ENCODE measurements around the gene CCDC172. TPM values are rescaled to one million over a fixed set of nuclear protein-coding genes. Genes with fewer than 3 reads are reported as not detected.
A peak's percentile ranks its signal among the peaks of the same experiment; 100 is the strongest.

Gene CCDC172
- total RNA-seq, 1 experiment from 2014 or later: not detected

DNA sequence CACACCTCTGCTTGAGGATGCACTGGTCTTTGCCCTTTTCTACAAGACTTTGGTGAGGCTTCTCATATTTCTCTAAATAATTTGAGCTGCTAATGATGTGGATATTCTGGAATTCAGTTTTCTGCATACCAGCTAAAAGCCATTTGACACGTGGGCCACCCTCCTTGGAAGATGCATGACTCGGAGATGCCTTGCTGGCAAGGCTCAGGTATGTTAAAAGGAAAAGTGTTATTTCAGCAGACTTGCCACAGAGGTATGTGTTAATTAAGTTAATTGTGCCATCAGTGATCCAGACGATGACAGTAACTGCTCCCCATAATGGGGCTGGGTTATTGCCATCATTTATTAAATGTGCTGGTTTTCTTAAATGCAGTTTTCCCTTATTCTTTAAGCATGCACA lies 42.5 kb upstream of the CCDC172 start:
- Histone ChIP-seq H3F3A (ENCODE audit: insufficient read depth, low read depth) (no peaks in the 10 kb centered on the region), H3K36me3 (ENCODE audit: low read depth) (no peaks in the 10 kb centered on the region), H2AFZ (no peak overlapping the region), H3K27ac (no peak overlapping the region), H3K9me2 (ENCODE audit: insufficient read depth) (no peaks in the 10 kb centered on the region), H3K27me3 (ENCODE audit: insufficient read depth, low read depth) (no peaks in the 10 kb centered on the region), H3K79me2 (ENCODE audit: low read depth) (no peaks in the 10 kb centered on the region), H3K4me2 (no peak overlapping the region), H3K4me3 (no peak overlapping the region), H3K4me1 (replicated peaks; ENCODE audit: insufficient read depth) (no peaks in the 10 kb centered on the region), H3K9me3 (ENCODE audit: insufficient read depth, low read depth) (no peaks in the 10 kb centered on the region), H4K20me1 (ENCODE audit: insufficient read depth) (no peaks in the 10 kb centered on the region)
- DNase-seq: no peak
- TF ChIP-seq EZH2 (IDR thresholded peaks at IDR 0.05; ENCODE audit: low read depth): no peak
- no peak for TF ChIP-seq CTCF (conservative IDR thresholded peaks at IDR 0.05)
- no TSS peak for BruUV-seq (replicated peaks)
- ChIA-PET CTCF (no interaction called here), POLR2A (ENCODE audit: unreplicated experiment) (no interaction called here)
- intact Hi-C loops (cut with micrococcal nuclease; ENCODE audit: unreplicated experiment): no loop called here

DNA sequence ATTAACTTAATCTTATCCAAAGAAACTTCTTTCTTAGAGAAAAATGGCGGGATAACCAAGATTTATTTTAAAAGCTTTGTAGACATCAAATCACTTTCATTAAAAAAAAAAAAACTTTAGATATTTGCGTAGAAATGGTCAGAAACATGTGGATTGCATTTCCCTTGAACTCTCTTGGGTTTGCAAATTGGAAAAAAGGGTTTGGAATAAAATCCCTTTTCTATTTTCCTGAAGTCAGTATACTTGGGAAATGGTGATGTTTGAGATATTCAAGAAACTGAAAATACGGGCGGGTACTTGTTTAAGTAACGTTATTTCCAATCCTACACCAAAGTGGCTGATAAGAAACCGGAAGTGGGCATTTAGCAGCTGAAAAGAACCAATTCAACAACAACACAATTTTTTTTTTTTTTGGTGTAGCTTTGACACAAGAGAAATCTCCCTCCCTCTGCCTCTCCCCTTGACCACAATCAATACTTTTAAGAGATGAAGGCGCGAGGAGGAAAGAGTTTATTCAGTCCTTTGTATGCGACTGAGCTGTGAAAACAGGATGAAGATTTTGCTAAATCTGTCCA lies 37.5 kb upstream of the CCDC172 start:
- no TSS peak for BruUV-seq (replicated peaks)

DNA sequence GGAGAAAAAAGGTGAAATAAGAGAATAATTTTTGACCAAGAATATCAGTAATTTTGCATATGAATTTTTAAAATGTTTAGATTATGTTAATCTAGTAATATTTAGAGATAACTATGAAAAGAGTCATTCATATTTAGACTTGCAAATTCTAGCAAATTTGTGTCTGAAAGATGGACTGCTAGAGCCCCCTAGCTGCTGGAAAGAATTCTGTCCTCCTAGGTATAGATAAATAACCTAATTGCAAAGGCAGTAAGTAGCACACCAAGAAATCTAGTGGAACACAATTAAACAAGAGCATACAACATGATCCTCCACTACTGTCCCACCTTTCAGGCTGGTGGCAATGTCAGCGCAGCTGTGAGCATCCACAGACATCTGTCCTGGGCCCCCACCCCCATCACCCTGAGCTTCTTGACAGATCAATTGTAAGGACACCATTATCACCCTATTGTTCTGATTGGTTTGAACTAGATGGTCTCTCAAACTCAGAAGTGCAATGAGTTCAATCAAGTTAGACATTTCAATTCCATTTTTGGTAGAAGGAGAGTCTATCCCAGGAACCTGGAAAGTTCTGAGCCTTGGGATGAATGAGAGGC lies 36.2 kb upstream of the CCDC172 start:
- Histone ChIP-seq H3K9me2 (ENCODE audit: insufficient read depth) (no peaks in the 10 kb centered on the region), H3K79me2 (ENCODE audit: low read depth) (no peaks in the 10 kb centered on the region), H2AFZ (no peak overlapping the region), H3K4me1 (replicated peaks; ENCODE audit: insufficient read depth) (no peaks in the 10 kb centered on the region), H3K9me3 (ENCODE audit: insufficient read depth, low read depth) (no peaks in the 10 kb centered on the region), H3K27me3 (ENCODE audit: insufficient read depth, low read depth) (no peaks in the 10 kb centered on the region), H3F3A (ENCODE audit: insufficient read depth, low read depth) (no peaks in the 10 kb centered on the region), H3K27ac (no peak overlapping the region), H3K4me3 (no peak overlapping the region), H4K20me1 (ENCODE audit: insufficient read depth) (no peaks in the 10 kb centered on the region), H3K36me3 (ENCODE audit: low read depth) (no peaks in the 10 kb centered on the region), H3K4me2 (no peak overlapping the region)
- ChIA-PET CTCF (interaction anchor here (0.6 kb wide), 1 partner anchor 116 kb away, joined by 3 read pairs; no protein-coding TSS in a partner anchor), POLR2A (ENCODE audit: unreplicated experiment) (no interaction called here)
- TF ChIP-seq EZH2 (IDR thresholded peaks at IDR 0.05; ENCODE audit: low read depth) (no peak), CTCF (conservative IDR thresholded peaks at IDR 0.05) (peak; percentile 61)
- intact Hi-C loops (cut with micrococcal nuclease; ENCODE audit: unreplicated experiment): loop anchor here (2.0 to 5.0 kb wide), 3 partner anchors 491 to 933 kb away; no protein-coding TSS in a partner anchor
- no peak for DNase-seq
- BruUV-seq (replicated peaks): no TSS peak

More for the DNA sequence above, 37.5 kb upstream of the CCDC172 start:
- Histone ChIP-seq H3K79me2 (ENCODE audit: low read depth) (no peaks in the 10 kb centered on the region), H3K9me3 (ENCODE audit: insufficient read depth, low read depth) (no peaks in the 10 kb centered on the region), H3K36me3 (ENCODE audit: low read depth) (no peaks in the 10 kb centered on the region), H2AFZ (no peak overlapping the region), H3F3A (ENCODE audit: insufficient read depth, low read depth) (no peaks in the 10 kb centered on the region), H3K4me2 (no peak overlapping the region), H3K4me3 (no peak overlapping the region), H3K9me2 (ENCODE audit: insufficient read depth) (no peaks in the 10 kb centered on the region), H4K20me1 (ENCODE audit: insufficient read depth) (no peaks in the 10 kb centered on the region), H3K4me1 (replicated peaks; ENCODE audit: insufficient read depth) (no peaks in the 10 kb centered on the region), H3K27ac (no peak overlapping the region), H3K27me3 (ENCODE audit: insufficient read depth, low read depth) (no peaks in the 10 kb centered on the region)
- no peak for DNase-seq
- no peak for TF ChIP-seq CTCF (conservative IDR thresholded peaks at IDR 0.05)
- no peak for TF ChIP-seq EZH2 (IDR thresholded peaks at IDR 0.05; ENCODE audit: low read depth)
- CTCF ChIA-PET: no interaction called here
- intact Hi-C loops (cut with micrococcal nuclease; ENCODE audit: unreplicated experiment): loop anchor here (5.0 kb wide), 1 partner anchor 489 kb away; no protein-coding TSS in a partner anchor
- POLR2A ChIA-PET (ENCODE audit: unreplicated experiment): no interaction called here

Measured in PC-9 (cell line).